ENCODE data around the gene LCN2.
A peak's percentile ranks its signal among the peaks of the same experiment; 100 is the strongest.

The LCN2 gene

DNA sequence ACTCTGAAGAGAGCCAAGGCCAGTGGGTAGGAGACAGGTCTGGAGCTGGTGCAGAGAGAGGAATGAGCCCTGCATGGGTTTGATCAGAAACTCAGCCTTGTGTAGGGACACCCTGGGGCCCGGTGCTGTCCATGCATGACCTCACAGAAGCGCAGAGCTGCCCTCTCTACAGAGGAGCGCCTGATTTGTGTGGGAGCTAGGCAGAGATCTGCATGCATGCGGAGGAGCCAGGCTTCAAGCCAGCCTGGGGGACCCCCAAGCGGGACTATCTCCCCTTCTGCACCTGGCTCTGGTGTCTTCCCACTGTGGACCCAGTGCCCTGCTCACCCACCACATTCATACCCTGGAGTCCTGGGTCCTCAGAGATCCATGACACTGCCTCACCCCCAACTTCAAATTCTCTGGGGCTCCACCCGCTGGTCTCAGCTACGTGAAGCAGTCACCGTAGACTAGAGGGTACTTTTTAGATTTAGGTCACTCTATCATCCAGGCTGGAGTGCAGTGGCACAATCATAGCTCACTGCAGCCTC lies 2.6 kb upstream of the LCN2 start:
- DNase-seq (ENCODE audit: low read depth), result no peak
- TF ChIP-seq, protein P1, sequence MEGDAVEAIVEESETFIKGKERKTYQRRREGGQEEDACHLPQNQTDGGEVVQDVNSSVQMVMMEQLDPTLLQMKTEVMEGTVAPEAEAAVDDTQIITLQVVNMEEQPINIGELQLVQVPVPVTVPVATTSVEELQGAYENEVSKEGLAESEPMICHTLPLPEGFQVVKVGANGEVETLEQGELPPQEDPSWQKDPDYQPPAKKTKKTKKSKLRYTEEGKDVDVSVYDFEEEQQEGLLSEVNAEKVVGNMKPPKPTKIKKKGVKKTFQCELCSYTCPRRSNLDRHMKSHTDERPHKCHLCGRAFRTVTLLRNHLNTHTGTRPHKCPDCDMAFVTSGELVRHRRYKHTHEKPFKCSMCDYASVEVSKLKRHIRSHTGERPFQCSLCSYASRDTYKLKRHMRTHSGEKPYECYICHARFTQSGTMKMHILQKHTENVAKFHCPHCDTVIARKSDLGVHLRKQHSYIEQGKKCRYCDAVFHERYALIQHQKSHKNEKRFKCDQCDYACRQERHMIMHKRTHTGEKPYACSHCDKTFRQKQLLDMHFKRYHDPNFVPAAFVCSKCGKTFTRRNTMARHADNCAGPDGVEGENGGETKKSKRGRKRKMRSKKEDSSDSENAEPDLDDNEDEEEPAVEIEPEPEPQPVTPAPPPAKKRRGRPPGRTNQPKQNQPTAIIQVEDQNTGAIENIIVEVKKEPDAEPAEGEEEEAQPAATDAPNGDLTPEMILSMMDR (conservative IDR thresholded peaks at IDR 0.05; ENCODE audit: low read length), result no peak
- H3K4me3 ChIP-seq (ENCODE audit: low read length), result no peak overlapping the region

DNA sequence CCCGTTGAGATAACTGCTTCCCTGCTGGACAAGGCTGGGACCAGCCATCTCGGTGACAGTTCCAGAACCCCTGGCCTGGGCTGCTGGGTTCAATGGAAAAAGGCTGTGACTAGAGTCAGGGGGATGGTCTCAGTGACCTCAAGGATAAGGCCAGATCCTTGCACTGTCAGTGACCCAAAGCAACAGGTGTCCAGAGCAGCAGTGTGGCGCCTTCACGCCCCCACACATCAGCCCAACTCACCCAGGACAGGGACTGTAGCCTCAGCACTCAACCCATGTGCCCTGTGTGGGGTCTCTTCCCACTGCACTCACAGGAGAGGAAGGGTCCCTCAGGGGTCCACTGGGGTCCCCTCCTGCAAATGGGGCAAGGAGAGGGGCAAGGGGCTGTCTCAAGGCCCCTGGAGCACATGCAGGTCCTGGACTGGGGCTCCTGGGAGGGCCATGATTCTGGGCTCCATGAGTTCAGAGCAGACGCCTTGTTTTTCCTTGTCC lies 698 bp upstream of the LCN2 start:
- no peak for DNase-seq (ENCODE audit: low read depth)
- TF ChIP-seq, protein P1 (conservative IDR thresholded peaks at IDR 0.05; ENCODE audit: low read length), result no peak
- no peak overlapping the region for H3K4me3 ChIP-seq (ENCODE audit: low read length)

DNA sequence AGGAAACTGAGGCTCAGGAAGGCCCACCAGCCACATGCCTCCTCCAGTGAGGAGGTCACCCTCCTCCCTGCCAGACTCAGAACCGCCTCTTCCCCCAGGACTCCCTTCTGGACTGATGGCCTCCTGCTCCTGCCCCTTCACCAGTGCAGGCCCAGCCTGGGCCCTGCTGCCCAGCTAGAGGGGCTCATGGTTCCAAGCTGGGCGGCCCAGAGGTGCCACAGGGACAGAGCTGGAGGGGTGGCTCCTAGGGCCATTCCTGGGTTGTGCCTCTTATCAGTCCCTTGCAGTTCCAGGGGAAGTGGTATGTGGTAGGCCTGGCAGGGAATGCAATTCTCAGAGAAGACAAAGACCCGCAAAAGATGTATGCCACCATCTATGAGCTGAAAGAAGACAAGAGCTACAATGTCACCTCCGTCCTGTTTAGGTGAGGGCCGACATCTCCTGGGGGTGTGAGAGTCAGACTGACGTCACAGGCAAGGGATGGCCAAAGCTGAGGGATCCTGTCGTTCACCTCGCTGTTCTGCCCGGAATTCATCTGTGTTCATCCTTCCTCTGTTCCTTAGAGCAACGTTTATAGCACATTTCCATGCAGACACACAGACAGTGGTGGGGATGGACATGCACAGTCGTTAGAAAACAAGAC lies 819 bp downstream of the LCN2 start:
- no peak overlapping the region for H3K4me3 ChIP-seq (ENCODE audit: low read length)
- TF ChIP-seq, protein P1 (conservative IDR thresholded peaks at IDR 0.05; ENCODE audit: low read length), result no peak
- DNase-seq (ENCODE audit: low read depth), result no peak

DNA sequence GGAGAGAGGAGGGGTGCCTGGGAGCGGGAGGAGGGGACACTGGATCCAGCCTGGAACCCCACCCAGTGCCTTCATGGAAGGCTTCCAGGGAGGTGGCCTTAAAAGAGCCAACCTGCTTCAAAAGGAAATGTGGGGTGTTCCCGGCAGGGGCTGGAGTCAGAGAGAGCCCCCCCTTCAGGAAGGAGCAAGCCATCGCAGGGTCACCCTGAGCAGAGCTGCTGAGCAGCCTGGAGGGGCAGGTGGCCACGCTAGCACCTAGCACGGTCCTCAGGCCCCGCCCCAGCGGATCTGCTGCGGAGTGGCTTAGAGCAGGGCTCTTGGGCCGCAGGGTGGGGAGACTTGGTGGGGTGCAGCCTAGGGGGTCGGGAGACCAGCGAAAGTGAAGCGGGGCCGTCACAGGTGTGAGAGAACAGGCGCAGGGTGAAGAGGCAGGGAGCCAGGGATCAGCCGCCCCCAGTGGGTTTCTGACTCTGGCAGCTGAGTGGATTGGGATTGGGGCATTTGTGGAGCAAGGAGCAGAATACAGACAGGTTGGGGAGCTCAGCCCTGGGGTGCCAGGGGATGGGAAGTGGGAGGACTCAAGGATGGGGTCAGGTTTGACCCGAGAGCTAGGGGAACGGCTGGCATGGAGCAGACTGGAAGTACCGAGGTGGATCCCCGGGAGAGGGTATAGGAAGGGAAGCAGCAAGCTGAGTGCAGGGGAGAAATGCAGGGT lies 1.5 kb downstream of the LCN2 start:
- TF ChIP-seq, protein P1 (conservative IDR thresholded peaks at IDR 0.05; ENCODE audit: low read length), result peak; percentile 11; the same call in 1 of the 2 replicates
- H3K4me3 ChIP-seq (ENCODE audit: low read length), result no peak overlapping the region
- no peak for DNase-seq (ENCODE audit: low read depth)

DNA sequence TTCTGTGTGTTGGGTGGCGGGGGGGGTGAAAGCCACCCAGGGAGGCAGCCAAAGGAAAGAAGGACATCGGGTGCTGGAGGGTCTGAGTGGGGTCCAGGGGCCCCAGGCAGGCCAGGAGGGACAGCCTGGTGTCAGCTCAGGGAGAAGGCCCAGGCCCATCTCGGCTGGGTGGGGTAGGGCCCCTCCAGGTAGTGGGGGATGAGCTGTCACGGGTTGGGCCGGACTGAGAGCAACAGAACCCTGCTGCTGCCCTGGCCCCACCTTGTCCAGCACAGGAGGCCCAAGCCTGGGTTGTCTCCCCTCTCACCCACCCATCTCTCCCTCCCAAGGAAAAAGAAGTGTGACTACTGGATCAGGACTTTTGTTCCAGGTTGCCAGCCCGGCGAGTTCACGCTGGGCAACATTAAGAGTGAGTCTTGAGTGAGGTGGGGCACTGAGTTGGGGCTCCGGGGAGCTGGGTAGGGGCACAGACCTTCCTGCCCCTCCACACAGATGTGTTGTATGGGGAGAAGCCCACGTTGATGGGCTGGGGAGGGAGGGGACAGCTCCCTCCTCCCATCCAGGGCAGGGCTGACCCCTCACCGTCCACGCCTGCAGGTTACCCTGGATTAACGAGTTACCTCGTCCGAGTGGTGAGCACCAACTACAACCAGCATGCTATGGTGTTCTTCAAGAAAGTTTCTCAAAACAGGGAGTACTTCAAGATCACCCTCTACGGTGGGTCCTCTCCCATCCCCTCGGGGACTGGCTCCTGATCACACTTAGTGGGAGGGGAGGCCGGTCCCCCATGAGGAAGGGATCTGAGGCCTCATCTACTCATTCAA lies 2.3 kb downstream of the LCN2 start:
- DNase-seq (ENCODE audit: low read depth), result no peak
- no peak overlapping the region for H3K4me3 ChIP-seq (ENCODE audit: low read length)
- TF ChIP-seq, protein P1 (conservative IDR thresholded peaks at IDR 0.05; ENCODE audit: low read length), result no peak

DNA sequence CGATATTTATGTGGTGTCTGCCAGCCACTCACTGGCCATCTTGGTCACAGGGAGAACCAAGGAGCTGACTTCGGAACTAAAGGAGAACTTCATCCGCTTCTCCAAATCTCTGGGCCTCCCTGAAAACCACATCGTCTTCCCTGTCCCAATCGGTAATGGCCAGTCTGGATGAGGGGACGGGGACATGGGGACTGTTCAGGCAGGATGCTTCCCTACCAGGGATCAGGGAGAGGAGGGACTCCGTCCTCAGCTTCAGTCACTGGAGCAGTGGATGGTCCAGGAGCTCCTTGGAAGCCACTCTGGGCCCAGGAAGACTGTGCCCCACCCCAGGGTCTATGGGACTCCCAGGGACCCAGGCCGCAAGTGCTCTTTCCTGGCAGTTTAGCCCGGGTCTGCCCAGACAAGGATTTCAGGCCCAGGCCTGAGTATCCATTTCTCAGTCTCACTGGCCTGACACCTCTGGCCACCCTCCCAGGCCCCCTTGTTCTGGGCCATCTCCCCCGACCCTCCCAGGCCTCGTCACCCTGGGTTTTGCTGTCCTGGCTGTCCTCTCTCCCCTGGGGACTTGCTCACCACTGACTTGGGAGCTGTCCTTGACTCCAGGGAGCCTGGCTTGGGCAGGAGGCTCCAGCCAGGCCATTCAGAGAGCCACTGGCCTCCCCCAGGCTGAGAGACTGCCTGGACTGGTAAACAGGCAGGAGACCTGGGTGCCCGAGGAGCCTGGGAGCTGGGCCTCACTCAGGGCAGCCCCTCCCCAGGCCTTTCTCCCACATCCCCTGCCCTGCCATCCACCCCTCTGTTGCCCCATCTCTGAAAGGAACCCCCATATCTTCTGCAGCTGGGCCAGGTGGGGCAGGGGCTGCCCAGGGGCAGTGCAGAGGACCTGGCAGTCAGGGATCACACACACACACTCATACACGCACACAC lies 3.1 kb downstream of the LCN2 start:
- no peak for DNase-seq (ENCODE audit: low read depth)
- TF ChIP-seq, protein P1 (conservative IDR thresholded peaks at IDR 0.05; ENCODE audit: low read length), result no peak
- H3K4me3 ChIP-seq (ENCODE audit: low read length), result no peak overlapping the region
